ENCODE data around the gene UBE2V1.

DNA sequence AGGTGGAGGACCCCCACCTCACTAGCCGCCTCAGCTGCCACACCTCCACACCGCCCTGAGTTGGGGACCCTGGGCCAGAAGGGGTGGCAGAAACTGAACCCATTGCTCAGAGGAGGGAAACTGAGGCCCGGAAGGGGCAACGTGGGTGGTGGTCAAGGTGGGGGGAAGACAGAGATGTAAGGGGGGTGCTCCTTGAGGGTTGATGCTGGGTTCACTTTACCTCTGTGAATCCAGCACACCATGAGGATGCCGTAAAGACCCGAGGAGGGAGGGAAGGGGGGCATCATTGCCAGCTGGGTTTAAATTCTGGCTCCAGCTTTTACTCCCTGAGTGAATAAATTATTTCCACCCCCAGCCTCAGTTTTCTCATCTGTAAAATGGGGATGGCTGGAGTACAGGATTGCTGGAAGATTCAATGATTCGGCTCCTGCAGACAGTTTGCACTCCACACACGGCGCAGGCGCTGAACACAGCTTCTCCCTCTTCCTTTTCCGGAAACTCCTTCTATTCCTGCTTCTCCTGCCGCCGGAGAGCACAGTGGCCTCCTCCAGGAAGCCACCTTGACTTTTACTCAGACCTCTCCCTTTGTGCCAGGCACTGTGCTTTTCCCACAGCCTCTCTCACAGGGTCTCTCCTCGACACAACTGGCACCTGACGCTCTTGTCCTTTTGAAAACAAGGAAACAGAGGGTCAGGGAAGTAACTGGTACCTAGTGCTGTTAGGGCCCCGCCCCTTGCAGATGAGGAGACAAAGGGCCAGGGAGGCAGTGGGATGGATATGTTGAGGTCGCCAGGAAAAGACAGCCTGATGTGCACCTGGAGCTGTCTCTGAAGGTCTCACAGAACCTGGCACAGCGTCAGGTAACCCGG lies 59.4 kb downstream of the UBE2V1 start:
- no peak for TF ChIP-seq GABPA (IDR thresholded peaks at IDR 0.05; ENCODE audit: low read depth)
- TF ChIP-seq TCF3 (IDR thresholded peaks at IDR 0.05; ENCODE audit: borderline replicate concordance, insufficient read depth, low read depth, low read length): no peak
- no peak for TF ChIP-seq NFYB (IDR thresholded peaks at IDR 0.05; ENCODE audit: insufficient read depth, low read depth, low read length)

Measured in GM12878 (cell line).